NOMO-1 treated with dmso at 0.1 percent for 144 hours (cell line): ENCODE measurements around the gene OR5H2.
"Not testable (repeated sequence)": the region's sequence is repeated elsewhere in the genome, so short reads cannot be mapped to it uniquely, and the experiment has no call there.

Experiments used
- DNase-seq: peaks from one replicate; lab custom pipeline; 2025; ENCODE audit not compliant: unreplicated experiment; lab: John Stamatoyannopoulos, UW

OR5H2 gene

DNA sequence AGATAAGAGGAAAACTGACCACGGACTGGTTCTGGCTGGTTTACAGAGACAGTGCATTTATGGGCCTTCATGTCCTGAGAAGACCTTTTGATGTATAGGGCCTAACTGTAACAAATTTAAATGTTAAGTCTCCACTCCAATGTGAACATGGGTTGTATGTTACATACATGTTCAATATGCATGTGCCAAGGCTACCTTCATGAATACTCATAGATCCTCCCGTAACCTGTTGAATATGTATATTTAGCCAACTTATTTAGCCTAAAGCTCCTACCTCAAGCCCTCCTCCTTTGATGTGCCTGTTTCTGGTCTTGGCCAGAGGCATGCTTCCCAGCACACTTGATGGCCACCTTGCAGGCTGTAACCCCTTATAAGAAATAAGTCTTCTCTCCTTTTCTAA, at the start of gene OR5H2:
Gene OR5H2 (plus strand): TSS at position 301 of the 400 bp plus-strand sequence. CDS start 398 bp downstream, outside the sequence.
- DNase-seq = no peak

DNA sequence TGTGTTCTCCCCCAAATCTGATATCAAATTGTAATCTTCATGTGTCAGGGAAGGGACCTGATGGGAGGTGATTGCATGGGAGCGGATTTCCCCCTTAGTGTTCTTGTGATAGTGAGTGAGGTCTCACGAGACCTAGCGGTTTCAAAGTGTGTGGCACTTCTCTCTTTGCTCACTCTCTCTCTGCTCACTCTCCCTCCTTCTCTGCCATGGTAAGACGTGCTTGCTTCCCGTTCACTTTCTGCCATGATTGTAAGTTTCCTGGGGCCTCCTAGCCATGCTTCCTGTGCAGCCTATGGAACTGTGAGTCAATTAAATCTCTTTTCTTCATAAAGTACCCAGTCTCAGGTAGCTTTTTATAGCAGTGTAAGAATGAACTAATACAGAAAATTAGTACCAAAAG, 48.8 kb upstream of the OR5H2 start:
- no peak for DNase-seq

DNA sequence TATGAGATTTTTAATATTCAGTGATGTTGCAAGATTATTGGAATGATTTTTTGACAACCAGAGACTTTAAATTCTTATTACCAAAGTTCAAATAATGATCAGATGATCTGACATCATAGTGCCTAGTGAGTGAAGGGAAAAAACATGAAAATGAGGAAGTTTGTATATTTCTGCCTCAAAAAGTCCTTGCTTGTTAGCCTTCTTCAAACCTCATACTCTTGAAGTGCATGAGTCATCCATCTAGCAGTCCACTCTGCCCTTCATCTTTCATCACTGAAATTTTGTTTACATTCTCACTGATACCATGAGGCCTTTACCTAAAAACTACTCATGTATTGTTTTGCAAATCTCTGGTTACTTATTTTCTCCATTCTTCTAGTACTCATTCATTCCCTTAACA, 42.2 kb upstream of the OR5H2 start:
- DNase-seq = no peak

- no peak for DNase-seq
Measured at GRCh38 chr3:98242155-98242554, 40.1 kb upstream of the OR5H2 start.

- no peak for DNase-seq
Measured at GRCh38 chr3:98243843-98244242, 38.5 kb upstream of the OR5H2 start.

GRCh38 chr3:98246142-98246541, 36.2 kb upstream of the OR5H2 start:
- no peak for DNase-seq

DNA sequence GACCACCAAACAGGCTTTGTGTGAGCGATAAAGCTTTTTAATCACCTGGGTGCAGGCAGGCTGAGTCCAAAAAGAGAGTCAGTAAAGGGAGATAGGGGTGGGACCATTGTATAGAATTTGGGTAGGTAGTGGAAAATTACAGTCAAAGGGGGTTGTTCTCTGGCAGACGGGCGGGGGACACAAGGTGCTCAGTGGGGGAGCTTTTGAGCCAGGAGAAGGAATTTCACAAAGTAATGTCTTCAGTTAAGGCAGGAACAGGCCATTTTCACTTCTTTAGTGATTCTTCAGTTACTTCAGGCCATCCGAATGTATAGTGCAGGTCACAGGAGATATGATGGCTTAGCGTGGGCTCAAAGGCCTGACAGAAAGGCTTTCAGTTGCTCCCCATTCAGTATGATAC, 26.3 kb upstream of the OR5H2 start:
- DNase-seq = not testable (repeated sequence)

GRCh38 chr3:98259707-98260106, 22.6 kb upstream of the OR5H2 start:
- DNase-seq = no peak

DNA sequence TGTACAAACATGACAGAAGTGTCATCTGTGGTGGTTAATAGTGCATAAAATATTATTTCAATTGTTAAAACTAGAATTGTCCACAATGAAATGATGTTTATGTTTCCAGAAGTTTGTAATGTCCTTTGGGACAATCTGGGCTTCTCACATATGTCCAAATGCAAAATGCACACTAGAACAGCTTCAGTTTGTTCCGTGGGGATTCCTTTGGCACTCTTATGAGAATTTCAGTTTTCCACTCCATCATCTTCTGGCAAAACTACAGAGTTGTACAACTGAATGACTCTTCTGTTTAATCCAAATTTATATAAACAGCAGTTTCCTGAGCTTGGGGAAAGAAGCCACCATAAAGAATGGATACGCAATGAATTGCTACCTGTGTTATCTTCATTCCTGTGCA, 20.3 kb upstream of the OR5H2 start:
- no peak for DNase-seq

- DNase-seq = no peak
Measured at GRCh38 chr3:98263944-98264343, 18.4 kb upstream of the OR5H2 start, which contains the start of gene OR5H6. Gene OR5H6 (plus strand): TSS chr3:98264244. CDS start chr3:98264333, 89 bp downstream.

GRCh38 chr3:98269846-98270245, 12.5 kb upstream of the OR5H2 start:
- no peak for DNase-seq

DNA sequence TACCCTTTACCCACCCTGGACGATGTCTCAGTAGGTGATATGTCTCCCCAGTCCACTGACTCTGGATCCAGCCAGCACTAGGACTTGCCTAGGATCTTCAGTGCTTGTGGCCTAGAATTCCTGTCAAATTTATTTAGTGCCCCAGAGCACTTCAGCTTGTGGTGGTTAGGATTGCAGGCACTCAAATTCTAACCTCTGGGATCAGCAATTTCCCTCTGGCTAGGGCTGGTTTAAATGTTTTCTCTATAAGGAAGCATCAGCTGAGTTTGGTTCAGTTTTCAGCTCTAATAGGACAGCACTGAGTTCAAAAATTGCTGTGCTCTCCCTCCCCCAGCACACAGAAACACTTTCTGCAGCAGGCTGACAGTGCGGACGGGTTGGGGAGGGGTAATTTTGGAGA, 10.2 kb upstream of the OR5H2 start:
- no peak for DNase-seq

- DNase-seq = no peak
Measured at GRCh38 chr3:98274914-98275313, 7.4 kb upstream of the OR5H2 start.

- DNase-seq = no peak
Measured at GRCh38 chr3:98290916-98291315, 8.6 kb downstream of the OR5H2 start.

DNA sequence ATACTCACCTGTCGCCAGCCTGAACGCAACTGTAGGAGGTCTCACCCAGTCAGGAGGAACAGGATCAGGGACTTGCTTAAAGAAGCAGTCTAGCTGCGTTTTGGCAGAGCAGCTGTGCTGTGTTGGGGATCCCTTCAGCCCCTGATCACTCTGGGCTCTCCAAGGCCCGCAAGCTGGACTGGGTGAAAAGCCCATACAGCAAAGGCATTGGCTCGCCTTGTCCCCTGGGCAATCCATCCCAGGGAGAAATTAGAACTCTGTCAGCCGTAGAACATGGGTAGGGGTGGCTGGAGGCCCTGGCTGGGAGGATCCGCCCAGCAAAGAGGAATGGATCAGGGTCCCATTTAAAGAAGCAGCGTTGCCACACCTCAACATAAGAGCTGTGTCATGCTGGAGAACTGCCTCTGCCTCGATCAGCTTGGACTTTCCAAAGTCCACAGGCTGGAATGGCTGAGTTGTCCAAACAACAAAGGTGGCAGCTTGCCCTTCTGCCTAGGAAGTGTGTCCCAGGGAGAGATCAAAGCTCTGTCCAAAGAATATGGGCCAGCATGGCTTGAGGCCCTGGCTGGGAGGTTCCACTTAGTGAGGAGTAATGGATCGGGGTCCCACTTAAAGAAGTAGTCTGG, 9.1 kb downstream of the OR5H2 start:
- DNase-seq = no peak

DNA sequence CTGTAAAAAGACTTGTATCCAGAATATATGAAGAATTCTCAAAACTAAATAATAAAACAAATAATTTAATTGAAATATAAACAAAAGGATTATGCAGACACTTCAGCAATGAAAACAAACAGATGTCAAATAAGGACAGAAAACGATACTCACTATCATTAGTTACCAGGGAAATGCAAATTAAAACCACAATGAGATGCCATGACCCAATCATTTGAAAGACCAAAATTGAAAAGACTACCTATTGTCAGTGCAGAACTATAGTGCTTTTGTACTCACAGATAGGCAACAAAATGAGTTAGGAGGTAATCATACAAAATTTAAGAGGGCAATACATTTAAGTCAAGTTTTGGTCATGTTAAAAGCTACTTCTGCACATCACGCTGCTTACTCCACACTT, 39.8 kb downstream of the OR5H2 start:
- no peak for DNase-seq

GRCh38 chr3:98322686-98323085, 40.4 kb downstream of the OR5H2 start:
- DNase-seq = no peak

GRCh38 chr3:98323425-98323824, 41.1 kb downstream of the OR5H2 start:
- no peak for DNase-seq

- DNase-seq = no peak
Measured at GRCh38 chr3:98325055-98325454, 42.8 kb downstream of the OR5H2 start.

DNA sequence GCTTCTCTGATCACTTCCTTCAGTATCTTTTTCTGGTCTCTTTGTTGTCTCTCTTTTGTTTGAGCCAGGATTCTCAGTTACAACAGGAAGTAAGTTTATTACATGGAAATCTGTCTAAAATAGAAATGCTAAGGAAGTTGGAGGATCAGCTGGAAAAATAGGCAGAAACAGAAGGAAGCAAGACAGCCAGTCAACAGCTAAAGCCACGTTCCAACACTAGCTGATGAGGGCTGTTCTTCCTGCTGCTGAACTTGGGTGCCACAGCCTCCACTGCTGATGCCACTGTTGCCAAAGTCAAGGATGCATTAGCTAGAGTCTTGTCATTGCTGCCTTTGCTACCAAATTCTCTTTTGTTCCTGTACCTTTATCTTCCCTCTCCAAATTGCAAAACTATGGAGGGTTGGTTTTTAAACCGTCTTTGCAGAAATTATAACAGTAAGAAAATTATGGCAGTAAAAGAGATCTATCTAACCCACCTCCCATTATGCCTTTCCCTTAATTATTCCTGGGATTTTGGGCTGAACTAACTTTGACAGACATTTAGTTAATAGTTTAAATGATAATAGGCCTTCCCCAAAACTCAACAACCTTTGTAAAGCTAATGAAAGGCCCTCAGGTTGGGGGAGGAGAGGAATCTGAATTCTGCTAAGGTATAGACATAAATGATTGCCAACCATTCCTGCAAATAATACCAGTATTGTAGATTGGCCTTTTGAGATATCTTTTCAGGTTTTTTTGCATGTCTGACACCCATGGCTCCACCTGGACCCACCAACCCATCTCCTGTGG, 44.0 kb downstream of the OR5H2 start:
- no peak for DNase-seq

DNA sequence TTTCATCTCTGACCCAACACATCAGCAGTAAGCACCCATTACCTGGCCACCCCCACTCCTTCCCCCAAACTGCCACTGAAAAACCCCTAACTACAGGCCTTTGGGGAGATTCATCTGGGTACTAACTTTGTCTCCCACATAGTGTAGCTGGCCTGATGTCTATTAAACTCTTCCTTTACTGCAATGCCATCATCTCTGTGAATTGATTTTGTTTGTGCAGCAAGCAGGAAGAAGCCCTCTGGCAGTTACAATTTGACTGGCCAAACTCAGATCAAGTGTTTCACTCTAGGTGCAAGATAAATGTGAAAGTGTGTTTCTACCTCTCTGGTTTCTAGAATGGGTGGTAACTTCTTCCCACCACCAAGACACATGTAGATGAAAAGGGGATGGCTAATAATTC, 44.6 kb downstream of the OR5H2 start:
- DNase-seq = no peak

DNA sequence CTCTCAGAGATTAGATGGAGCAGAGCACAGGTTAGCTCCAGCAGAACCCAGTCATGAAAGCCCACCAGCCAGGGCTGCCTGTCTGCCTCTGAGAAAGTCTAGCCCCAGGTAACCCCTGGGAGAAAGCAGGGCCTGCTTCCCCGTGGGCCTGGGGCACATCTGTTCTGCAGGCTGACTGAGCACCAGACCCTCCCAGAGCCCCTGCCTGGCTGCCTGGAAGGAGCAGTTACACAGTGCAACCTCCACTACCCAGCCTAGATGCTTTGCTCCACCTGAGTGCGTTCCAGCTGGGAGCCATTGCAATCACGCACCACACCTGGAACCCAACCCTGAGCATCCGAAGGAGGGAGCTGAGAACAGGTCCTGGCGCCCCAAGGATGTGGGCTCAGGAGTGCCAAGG, 46.6 kb downstream of the OR5H2 start:
- DNase-seq = no peak
